ENCODE measurements around the gene SLC13A3.
A peak's percentile ranks its signal among the peaks of the same experiment; 100 is the strongest.

Gene SLC13A3

DNA sequence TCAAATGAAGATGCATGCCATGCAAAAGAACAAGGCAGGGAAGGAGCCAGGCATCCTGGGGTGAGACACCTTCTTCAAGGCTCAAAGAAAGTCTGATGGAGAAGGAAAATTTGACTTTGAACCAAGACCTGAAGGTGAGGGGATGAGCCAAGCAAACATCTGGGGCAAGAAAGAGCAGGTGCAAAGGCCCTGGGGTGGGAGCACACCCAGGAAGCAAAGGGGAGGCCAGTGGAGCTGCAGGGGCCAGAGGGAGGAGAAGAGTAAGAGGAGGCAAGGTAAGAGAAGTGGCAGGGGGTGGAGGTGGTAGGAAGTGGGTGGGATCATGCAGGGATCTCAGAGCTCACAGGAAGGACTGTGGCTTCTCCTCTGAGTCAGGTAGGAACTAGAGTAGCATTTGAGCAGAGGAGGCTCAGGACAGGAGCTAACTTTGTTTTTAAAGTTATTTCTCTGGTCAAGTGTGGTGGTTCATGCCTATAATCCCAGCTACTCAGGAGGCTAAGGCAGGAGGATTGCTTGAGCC lies 49.6 kb downstream of the SLC13A3 start:
- no peak for DNase-seq

DNA sequence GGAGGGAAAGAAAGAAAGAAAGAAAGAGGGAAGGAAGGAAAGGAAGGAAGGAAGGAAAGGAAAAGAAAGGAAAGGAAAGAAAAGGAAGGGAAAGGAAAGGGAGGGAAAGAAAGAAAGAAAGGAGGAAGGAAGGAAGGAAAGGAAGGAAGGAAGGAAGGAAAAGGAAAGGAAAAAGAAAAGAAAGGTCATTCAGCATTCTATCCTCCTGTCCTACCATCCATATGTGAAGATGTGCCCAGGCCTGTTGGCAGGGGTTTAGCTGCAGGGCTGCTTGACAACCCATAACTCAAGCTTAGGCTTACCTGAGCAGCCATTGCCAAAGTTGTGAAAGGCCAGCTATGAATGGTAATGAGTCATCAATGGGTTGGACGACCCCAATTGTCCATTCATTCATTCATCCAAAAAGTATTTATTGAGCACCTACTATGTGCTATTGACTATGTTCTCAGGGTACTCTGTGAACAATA lies 50.9 kb downstream of the SLC13A3 start:
- no peak for DNase-seq

DNA sequence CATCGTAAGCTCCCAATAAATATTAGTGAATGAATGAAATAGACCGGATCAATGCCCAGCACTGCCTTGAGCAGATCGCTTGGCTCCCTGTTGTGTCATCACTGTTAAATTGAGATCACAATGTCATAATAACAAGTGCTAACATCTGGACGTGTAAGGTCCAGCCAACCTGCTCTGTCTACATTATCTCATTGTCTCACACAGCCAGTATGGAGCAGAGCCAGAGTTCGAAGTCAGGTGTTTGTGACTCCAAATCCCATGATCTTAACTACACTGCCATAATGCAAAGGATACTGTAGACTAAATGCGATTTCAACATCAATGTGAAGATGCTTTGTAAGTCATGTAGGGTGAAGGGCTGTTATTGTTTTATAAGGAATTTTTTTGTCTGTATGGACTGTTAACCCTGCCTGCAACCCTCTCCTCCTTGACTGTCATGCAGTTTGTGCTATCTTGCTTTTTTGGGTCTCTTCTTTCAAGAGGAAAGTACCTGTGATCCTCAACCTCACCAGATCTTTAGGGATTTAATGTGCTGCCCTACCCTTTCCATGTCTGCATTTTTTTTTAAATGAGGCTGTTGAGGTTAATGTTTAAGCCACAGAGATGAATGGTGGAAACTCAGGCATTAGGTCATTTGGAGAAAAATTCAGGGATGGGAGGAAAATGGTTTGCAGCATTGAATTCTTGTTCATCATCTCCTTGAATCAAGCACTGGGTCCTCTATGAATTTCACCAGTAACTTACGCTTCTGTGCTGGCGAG lies 51.9 kb downstream of the SLC13A3 start:
- peak; percentile 11 for DNase-seq

DNA sequence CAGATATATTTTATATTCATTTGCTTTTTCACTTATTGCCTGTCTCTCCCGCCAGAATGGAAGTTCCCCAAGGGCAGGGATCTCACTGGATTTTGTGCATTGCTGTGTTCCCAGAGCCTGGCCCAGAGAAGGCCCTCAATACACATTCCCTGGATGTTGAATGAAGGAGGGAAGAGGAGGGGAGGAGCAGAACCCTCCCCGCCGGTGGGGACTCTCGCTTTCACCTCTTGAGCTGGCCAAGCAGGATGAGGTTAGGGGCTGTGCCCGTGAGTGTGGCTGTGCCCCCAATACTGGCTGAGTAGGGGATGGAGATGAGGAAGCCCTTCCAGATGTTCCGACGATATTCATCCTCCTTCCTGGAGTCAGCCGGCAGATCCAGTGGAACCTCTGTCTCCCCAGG lies 55.3 kb downstream of the SLC13A3 start:
- DNase-seq = no peak

DNA sequence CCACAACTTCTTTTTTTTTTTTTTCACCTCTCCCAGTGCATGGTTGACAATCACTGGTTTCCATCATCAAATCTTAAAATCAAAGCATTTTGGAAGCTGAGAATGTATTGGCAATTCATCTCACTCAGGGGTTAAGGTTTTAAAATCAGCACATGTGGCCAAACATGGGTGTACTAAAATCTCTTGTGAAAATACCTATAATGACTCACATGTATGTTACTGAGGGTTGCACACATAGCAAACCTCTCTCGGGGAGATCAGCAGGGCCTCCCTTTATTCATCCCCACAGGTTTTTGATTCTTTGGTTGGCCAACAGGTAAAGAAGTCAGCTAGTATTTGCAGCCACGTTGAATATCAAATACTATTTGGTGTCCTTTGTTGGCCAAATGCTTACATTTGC lies 56.5 kb downstream of the SLC13A3 start:
- DNase-seq = no peak

DNA sequence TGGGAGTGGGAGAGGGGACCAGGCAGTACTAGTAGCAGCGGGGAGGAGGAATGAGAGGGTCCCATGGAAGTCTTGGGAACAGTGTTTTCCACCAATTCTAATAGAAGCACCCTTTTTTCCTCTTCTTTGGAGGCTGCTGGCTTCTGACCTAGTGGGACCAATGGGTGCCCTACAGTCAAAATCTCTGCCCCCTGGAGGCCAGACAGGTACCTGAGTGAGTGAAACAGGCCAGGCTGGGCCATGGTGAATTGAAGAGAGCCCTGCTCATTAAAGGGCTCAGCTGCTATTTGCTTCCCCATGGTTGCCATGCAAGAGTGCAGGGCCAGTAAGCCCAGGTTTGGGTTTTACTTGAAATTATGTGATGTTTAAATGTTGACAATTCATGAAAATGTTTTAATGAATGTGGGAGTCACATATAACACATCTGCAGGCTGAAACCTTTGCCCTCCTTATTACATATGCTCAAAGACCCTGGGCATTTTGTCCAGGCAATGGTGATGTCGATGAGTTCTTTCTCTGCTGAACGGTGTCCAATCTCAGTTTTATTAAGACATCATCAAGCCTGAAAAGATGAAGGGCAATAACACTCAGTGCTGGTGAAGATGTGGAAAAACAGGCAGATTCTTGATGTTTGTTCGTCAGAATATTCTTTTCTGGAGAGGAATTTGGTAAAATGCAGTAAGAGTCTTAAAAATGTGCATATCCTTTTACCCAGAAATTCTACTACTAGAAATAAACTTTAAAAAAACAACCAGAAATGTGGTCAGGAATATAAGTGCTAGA lies 58.5 kb downstream of the SLC13A3 start:
- DNase-seq = no peak

DNA sequence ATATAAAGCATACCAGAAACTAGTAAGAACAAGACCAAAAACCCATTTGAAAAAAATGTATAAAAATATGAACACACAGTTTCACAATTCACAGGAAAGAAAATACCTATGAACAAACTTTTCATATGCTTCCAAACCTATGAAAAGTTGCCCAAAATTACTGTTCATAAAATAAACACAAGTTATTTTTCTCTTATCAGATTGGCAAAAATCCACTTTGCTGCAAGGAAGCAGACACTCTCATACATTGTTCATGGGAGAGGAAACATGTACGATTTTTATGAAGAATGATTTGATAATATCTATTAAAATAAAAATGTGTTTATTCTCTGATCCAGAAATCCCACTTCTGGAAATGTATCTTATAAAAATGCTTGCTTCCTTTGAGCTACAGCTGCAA lies 60.8 kb downstream of the SLC13A3 start:
- DNase-seq = no peak

DNA sequence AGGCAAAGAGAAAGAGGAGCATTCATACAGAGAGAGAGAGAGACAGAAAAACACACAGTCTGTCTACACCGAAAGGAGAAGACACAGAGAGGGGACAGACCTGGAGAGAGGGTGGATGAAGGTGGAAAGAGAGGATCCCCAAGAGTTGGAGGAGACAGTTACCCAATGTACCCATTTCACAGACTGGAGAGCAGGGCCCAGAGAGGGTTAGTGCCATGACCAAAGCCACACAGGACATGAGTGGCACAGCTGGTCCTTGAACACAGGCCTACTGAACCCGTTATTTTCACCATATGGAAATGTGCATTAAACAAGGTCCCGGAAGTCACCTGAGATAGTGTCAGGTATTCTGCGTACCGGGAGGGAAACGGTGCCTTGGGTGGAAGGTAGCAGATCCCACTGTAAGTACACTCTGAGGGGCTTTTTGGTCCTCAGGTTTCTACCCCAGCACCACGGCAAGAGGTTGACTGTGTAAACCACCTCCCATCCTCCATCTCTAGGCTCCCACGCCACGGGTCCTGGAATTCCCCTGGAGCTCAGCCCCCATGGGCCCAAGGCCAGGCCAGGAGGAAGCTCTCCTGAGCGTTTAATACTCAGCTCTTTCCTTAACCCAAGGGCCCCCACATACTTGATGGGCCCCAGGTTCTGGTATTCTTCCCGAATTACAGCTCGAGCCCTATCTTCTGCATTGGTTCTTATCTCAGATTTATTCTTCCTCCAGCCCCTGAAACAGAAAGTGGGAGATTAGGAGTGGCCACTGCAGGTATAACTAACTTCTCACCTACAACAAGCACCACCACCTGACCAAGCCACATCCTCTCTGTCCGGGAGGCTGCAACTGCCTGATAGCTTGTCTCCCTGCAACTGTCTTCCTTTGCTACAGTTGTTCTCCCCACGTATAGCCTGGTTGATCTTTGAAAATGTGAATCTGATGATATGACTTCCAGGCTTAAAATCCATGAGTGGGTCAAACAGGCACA lies 62.4 kb downstream of the SLC13A3 start:
- no peak for DNase-seq

DNA sequence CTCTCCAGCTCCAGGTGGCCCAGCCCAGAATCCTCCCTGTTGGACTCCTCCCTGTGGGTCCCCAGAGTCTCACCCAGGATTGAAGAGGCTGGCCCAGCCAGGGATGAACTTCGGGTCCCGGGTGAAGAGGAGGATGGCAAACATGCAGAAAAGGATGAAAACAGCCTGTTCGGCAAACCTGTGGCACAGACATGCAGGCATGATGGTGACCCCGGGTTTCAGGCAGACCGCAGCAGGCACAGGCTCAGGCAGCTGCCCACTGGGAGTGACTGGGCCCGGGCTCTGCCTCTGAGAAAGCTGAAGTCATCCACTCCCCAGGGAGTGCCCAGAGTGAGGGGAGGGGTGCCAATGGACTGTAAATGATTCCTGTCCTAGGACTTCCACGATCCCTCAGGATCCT lies 63.3 kb downstream of the SLC13A3 start:
- DNase-seq = no peak

DNA sequence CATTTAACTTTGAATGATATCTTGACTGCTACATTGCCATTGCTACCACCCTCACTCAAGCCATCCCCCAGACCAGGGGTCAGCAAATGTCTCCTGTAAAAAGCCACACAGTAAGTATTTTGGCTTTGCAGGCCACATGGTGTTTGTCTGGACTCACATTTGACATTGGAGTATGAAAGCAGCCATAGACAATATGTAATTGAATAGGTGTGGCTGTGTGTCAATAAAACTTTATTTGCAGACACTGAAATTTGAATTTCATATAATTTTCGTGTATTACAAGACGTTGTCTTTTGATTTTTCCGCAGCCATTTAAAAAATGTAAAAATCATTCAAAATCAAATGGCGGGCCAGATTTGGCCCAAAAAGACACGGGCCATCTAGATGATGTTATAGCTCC lies 64.5 kb downstream of the SLC13A3 start:
- no peak for DNase-seq

DNA sequence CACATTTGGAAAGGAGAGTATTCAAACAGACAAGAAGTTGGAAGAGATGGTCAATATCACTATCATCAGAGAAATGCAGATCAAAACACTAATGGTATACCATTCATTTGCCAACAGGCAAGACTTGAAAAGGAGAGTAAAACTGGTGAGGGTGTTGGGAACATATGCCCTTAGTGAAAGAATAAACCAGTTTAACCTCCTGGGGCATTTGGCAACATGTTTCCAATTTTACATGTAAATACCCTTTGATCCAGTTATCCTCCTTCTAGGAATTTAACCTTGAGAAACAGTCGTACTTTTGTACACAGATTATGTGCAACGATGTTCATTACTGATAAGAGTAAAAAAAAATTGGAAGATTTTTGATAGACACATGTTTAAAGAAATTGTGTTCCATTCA lies 66.8 kb downstream of the SLC13A3 start:
- DNase-seq = no peak

DNA sequence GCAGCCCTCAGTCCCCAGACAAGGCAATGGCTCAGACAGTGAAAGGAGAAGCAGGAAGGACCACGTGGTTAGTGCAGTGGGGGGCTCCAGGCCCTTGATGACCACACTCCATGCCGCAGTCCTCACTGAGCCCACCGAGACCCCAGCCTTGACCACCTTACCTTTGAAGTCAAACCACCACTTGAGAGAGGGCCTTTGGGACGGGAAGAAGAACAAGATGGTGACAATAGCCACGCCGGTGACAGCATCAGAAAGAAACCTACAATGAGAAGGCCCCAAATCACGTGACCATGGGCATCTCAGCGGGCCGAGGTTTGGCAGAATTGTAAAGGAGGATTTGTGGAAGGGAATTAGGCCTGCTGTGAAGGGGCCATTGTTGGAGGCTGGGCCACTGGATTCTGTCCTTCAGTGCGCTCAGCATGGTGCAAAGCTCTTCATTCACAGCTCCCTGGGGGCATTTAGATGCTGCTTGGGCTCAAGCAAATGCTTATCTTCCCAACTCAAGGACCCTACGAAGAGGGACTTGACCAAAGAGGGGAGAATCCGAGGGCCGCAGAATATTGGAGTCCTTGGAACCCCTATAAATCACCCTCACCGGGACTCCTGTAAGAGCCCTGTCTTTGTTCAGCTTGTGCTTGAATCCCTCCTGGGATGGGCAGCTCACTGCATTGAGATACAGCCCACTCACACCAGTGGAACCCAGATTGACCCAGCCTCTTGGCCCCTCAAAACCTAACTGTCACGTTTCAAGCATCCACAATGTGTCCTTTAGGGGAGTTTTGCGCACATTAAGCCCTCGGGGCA lies 67.6 kb downstream of the SLC13A3 start:
- DNase-seq = no peak

DNA sequence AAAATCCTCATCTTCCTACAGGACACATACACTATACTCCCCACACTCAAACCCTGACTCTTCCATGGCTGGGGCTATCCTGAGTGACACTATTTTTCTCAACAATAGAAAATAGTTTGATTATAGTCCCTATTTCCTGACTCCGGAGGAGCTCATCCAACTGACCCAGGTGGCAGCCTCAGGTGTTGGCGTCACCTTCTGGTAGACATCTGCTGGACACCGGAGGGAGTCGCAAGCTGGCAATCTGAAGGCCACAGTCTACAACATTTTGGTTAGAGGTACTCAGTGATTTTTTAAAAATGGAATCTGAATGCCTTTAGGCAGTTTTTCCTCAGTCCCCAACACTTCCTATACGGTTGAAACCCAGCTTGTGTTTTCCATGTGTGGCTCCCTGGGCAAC lies 68.6 kb downstream of the SLC13A3 start:
- no peak for DNase-seq

DNA sequence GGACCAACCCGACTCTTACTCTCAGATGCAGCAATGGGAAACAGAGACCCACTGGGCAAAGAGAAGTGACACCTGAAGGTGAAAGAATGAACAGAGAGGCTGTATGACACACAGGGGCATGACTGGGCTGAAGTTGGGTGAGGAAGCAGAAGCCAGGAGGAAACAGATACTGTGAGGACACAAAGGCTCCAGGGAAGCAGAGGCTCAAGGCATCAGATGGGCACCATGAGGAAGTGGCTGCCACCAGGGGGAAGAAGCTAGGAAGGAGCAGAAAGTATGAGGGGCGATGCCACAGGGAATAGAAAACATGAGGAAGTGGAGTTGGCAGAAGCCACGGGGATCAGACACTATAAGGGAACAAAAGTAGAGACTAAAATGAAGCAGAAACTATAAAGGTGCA lies 69.9 kb downstream of the SLC13A3 start:
- DNase-seq = no peak

DNA sequence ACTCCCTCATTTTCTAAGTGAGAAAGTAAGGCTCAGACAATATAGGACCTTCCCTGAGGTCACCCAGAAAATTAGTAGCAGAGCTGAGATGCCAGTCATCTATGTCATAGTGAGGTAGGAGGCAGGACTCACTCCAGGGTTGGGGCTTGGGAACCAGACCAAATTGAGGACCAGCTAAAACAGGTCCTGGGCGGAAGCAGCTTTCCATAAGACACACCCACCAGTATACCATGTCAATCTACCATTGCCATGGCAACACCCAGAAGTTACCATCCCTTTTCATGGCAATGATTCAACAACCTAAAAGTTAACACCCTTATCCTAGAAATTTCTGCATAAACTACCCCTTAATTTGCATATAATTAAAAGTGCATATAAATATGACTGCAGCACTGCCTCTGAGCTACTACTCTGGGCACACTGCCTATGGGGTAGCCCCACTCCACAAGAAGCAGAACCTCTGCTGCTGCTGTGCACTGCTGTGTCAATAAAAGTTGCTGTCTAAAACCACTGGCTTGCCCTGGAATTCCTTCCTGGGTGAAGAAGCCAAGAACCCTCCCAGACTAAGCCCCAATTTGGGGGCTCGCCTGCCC lies 70.5 kb downstream of the SLC13A3 start:
- no peak for DNase-seq

DNA sequence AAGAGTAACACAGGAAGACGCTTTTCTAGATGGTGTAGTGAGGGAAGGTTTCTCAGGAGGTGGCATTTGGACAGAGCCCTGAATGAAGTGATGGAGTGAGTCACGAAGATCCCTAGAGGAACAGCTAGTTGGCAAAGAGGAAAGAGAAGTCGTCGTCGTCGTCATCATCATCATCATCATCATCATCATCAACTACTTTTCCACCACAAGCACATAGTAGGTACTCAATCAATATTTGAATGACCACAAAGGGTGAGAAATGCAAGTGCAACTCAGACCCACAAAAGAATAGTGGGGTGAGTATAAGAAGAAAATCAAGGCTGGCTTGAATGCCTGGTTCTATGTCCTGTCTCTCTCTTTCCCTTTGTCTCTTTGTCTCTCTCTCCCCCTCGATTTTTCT lies 72.5 kb downstream of the SLC13A3 start:
- no peak for DNase-seq

DNA sequence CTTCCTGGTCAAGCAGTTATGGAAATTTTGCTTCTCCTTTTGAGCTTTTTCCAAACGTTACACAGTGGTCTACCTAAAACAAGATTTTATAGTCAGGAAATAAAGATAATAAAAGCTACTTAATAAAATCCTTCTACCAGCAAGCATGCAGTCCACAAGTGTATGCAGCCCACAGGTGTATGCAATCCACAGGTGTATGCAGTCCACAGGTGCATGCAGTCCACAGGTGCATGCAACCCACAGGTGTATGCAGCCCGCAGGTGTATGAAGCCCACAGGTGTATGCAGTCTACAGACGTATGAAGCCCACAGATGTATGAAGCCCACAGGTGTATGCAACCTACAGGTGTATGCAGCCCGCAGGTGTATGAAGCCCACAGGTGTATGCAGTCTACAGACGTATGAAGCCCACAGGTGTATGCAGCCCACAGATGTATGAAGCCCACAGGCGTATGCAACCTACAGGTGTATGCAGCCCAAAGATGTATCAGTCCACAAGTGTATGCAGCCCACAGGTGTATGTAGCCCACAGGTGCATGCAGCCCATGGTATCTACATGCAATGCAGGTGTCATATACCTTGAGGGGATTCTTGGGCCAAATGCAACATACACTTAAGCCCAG lies 74.4 kb downstream of the SLC13A3 start:
- DNase-seq = no peak

DNA sequence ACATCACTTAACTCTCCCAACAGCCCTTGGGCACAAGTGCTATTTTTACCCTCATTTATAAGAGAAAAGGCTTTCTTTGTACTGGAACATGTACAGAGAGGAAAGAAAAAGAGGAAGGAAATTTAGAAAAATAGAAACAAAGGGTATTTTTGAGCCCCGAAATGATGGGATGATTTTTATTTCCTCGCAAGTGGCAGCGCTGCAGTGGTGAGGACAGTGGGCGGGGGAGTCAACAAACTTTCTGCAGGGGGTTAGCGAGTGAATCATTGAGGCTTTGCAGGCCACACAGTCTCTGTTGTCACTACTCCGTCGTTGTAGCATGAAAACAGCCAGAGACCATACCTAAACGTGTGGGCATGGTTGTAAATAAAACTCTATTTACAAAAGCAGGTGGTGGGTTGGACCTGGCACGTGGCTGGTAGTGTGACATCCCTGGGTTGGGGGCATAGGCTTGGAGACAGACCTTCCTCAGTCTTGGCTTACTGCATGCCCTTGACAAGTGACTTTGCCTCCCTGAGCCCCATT lies 75.3 kb downstream of the SLC13A3 start:
- no peak for DNase-seq

DNA sequence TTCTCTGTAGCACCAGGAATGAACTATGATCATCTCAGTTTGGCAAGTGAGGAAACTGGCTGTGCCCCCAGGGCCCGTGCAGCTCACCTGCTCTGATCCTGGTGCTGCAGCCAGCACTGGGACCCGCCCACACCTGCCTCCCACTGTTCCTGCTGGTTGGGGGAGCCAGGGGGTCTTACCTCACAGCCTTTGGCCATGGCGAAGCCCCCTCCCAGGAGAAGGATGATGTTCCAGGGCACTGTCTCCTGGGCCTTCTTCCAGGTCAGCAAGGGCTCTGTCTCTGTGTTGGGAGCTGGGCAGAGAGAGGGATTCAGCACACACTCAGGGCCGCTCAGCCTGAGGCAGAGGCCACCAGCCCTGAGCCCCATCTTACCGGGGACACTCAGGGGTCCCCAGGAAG lies 75.9 kb downstream of the SLC13A3 start:
- no peak for DNase-seq

DNA sequence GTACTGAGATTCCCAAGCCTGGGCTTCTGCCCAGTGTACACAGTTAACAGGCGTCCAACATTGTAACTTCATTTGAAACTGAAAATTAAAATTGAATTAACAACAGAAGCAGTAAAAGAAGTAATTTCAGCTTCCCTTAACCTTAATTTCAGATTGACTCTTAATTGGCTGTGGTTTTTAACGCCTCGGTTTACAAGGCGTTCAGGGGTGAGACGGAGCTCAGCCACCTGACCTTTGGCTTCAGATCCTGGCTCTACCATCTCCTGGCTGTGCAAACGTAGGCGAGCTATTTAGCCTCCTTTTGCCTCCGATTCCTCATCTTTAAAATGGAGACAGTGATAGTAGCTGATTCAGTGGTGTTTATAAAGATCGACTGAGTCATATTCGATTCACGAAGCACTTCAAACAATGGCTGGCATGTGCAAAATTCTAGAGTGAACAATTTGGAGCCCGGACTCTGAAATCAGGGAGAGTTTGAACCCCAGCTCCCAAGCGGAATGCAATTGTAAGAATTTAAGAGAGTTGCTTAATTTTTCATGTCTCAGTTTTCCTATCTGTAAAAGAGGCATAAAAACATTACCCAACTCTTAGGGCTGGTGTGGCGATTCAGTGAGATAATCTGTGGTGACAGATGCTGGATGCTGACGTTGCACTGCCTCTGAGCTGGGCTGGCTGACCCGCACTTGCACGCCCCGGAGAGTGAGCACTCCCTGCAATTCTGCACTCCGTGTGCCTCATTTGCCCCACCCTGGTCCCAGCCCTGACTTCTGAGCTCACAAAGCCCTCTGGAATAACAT lies 77.3 kb downstream of the SLC13A3 start:
- DNase-seq = no peak
